PFSK-1 (cell line): ENCODE results near the gene PHKG2.

Source experiments
- FOXP2 ChIP-seq: optimal IDR thresholded peaks from 2 replicates; pipeline ENCODE3; 2011; ENCODE audit warnings: borderline replicate concordance, control low read depth, inconsistent platforms; ENCODE audit not compliant: insufficient read depth; ENCODE audit errors: extremely low read length, extremely low read depth
- POLR2AphosphoS5 ChIP-seq: IDR thresholded peaks from 2 replicates; pipeline ENCODE4 v1.6.1; 2012; ENCODE audit warnings: low read depth, mild to moderate bottlenecking, control low read depth, low read length, moderate library complexity
- SIN3A ChIP-seq: IDR thresholded peaks from 2 replicates; pipeline ENCODE4 v1.6.1; 2012; ENCODE audit warnings: mild to moderate bottlenecking, low read length, moderate library complexity, borderline replicate concordance; ENCODE audit not compliant: insufficient read depth
- TAF1 ChIP-seq: IDR thresholded peaks from 2 replicates; pipeline ENCODE4 v1.6.1; 2012; ENCODE audit warnings: low read length, control low read depth, borderline replicate concordance; ENCODE audit not compliant: insufficient read depth
- TF ChIP-seq, protein P1 (sequence below), 2 experiments: IDR thresholded peaks; 2 replicates each; pipeline versions ENCODE4 v1.6.1 to v1.8.0; 2011 to 2012; ENCODE audit warnings: low read depth in 2 of 2, low read length in 2 of 2, control low read depth in 1 of 2, inconsistent platforms in 1 of 2, mild to moderate bottlenecking in 1 of 2, moderate library complexity in 1 of 2; ENCODE audit not compliant: insufficient read depth in 1 of 2

Gene PHKG2

DNA sequence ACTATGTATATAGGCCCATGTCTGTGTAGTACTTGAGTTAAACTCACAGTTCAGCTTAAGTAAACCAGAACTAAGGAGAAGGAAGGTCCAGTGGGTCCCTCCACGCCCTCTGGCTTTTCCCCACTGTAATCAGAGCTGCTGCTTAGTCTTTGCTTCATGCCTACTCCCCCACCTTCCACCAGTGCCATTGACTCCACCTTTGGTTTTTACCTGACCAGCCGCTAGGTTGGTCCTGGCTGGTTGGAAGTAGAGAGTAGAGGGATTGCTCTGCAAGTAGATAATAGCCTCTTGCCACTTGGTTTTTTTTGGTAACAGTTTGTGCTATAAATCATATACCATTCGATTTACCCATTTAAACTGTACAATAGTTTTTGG is 22.8 kb upstream of the PHKG2 start:
- TF ChIP-seq TAF1 (no peak), FOXP2 (no peak)

DNA sequence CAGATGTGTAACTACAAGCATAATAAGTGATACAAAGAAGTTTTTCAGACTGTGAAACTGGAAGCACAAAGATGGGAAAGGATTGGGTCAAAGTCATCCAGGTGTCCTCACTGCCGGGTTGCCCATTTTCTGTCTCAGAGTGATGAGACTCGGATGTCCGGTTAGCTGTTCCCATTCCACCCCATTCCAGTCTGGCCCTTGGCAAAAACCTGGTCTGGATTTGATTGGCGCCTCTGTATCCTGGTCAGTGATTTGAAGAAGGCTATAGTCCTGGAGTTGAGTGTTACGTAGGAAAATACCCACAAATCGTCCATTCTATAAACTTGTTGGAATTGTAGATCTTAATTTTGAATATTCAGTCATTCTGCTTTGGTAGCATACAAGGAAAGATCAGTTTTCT is 19.9 kb upstream of the PHKG2 start:
- no peak for TF ChIP-seq FOXP2

DNA sequence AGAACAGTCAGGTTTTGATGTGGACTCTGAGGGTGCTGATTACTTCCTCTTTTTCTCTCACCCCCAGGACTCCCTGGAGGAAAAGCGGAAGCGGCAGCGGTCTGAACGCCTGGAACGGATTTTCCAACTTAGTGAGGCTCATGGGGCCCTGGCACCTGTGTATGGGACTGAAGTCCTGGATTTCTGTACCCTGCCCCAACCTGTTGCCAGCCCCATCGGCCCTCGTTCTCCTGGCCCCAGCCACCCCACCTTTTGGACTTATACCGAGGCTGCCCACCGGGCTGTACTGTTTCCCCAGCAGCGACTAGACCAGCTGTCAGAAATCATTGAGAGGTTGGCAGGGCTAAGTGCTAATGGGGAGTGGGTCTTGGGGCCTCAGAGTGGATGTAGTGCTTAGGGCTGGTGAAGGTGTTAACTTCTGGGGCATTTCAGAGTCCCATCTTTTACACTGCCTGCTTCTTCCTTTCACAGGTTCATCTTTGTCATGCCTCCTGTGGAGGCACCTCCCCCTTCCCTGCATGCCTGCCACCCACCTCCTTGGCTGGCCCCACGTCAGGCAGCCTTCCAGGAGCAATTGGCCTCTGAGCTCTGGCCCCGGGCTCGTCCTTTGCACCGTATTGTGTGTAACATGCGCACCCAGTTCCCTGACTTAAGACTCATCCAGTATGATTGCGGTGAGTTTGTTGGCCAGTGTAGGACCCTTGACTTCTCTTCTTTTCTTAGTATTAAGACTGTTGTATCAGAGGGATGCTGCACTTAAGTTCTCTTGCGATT is 19.1 kb upstream of the PHKG2 start:
- TF ChIP-seq, protein P1, sequence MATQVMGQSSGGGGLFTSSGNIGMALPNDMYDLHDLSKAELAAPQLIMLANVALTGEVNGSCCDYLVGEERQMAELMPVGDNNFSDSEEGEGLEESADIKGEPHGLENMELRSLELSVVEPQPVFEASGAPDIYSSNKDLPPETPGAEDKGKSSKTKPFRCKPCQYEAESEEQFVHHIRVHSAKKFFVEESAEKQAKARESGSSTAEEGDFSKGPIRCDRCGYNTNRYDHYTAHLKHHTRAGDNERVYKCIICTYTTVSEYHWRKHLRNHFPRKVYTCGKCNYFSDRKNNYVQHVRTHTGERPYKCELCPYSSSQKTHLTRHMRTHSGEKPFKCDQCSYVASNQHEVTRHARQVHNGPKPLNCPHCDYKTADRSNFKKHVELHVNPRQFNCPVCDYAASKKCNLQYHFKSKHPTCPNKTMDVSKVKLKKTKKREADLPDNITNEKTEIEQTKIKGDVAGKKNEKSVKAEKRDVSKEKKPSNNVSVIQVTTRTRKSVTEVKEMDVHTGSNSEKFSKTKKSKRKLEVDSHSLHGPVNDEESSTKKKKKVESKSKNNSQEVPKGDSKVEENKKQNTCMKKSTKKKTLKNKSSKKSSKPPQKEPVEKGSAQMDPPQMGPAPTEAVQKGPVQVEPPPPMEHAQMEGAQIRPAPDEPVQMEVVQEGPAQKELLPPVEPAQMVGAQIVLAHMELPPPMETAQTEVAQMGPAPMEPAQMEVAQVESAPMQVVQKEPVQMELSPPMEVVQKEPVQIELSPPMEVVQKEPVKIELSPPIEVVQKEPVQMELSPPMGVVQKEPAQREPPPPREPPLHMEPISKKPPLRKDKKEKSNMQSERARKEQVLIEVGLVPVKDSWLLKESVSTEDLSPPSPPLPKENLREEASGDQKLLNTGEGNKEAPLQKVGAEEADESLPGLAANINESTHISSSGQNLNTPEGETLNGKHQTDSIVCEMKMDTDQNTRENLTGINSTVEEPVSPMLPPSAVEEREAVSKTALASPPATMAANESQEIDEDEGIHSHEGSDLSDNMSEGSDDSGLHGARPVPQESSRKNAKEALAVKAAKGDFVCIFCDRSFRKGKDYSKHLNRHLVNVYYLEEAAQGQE (IDR thresholded peaks at IDR 0.05; ENCODE audit: insufficient read depth in 1 of 2, low read depth in 2 of 2, low read length in 2 of 2) = no peak

DNA sequence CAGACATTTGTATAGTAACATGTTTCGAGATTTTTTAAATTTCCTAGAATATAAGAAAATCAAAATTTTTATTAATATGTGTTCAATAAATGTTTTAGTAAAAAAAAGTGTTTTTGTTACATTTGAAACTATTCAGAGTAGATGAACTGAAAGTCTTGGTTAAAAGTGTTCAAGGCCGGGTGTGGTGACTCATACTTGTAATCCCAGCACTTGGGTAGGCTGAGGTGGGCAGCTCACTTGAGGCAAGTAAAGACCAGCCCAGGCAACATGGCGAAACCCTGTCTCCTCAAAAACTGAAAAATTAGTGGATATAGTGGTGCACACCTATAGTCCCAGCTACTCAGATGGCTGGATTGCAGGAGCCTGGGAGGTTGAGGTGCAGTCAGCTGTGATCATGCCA is 16.8 kb upstream of the PHKG2 start:
- TF ChIP-seq SIN3A (no peak), POLR2AphosphoS5 (no peak), TAF1 (no peak)

DNA sequence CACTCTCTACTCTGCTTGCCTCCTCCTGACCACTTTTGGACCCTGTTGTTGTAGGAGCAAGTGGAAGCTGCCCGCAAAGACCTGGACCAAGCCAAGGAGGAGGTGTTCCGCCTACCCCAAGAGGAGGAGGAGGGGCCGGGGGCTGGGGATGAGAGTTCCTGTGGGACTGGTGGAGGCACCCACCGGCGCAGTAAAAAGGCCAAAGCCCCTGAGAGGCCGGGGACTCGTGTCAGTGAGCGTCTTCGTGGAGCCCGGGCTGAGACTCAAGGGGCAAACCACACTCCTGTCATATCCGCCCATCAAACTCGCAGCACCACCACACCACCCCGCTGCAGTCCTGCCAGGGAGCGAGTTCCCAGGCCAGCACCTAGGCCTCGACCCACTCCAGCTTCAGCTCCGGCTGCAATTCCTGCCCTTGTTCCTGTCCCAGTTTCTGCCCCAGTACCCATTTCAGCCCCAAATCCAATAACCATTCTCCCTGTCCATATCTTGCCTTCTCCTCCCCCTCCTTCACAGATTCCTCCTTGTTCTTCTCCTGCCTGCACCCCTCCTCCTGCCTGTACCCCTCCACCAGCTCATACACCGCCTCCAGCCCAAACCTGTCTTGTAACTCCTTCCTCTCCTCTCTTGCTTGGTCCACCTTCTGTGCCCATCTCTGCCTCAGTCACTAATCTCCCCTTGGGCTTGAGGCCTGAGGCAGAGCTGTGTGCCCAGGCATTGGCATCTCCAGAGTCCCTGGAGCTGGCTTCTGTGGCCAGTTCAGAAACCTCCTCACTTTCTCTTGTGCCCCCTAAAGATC is 11.0 kb upstream of the PHKG2 start:
- TF ChIP-seq, protein P1 (IDR thresholded peaks at IDR 0.05; ENCODE audit: insufficient read depth in 1 of 2, low read depth in 2 of 2, low read length in 2 of 2) = no peak
- TF ChIP-seq TAF1 = no peak
- TF ChIP-seq FOXP2 = no peak
- TF ChIP-seq SIN3A = no peak
- no peak for TF ChIP-seq POLR2AphosphoS5

DNA sequence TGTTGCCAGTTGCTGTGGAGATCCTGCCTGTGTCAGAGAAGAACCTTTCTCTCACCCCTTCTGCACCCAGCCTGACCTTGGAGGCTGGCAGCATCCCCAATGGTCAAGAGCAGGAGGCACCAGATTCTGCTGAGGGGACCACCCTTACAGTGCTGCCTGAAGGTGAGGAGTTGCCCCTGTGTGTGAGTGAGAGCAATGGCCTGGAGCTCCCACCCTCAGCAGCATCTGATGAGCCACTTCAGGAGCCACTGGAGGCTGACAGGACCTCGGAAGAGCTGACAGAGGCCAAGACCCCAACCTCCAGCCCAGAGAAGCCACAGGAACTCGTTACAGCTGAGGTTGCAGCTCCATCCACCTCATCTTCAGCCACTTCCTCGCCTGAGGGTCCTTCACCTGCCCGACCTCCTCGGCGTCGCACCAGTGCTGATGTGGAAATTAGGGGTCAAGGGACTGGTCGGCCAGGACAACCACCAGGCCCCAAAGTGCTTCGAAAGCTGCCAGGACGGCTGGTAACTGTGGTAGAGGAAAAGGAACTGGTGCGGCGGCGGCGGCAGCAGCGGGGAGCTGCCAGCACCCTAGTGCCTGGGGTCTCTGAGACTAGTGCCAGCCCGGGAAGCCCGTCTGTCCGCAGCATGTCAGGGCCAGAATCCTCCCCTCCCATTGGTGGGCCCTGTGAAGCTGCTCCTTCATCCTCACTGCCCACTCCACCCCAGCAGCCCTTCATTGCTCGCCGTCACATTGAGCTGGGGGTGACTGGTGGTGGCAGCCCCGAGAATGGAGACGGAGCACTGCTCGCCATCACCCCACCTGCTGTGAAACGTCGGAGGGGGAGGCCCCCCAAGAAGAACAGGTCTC is 10.2 kb upstream of the PHKG2 start:
- TF ChIP-seq, protein P1 (IDR thresholded peaks at IDR 0.05; ENCODE audit: insufficient read depth in 1 of 2, low read depth in 2 of 2, low read length in 2 of 2) = no peak
- TF ChIP-seq TAF1 = no peak
- TF ChIP-seq POLR2AphosphoS5 = no peak; the same call in 1 of the 2 replicates
- no peak for TF ChIP-seq SIN3A
